Mucosa of descending colon (tissue), 3 donors: ENCODE results near the gene CEBPZ. TPM values are rescaled to one million over a fixed set of nuclear protein-coding genes. Genes with fewer than 3 reads are reported as not detected.
"Not testable (repeated sequence)": the region's sequence is repeated elsewhere in the genome, so short reads cannot be mapped to it uniquely, and the experiment has no call there.

Experiments used
- ATAC-seq: fragments of 200-7000 bp; cut with Tn5 transposase; one replicate; pipeline ENCODE4 v1.9.1; 2020; ENCODE audit warnings: mild to moderate bottlenecking, moderate library complexity
- DNase-seq, 3 donors: peaks; one replicate each; pipeline ENCODE4 v3.0.0-alpha.2; 2020
- H3K36me3 ChIP-seq: fragments of 200-600 bp; one replicate; pipeline ENCODE4 v1.8.0; 2021; ENCODE audit warnings: low read depth, mild to moderate bottlenecking
- H3K4me1 ChIP-seq: fragments of 200-600 bp; one replicate; pipeline ENCODE4 v1.8.0; 2021; ENCODE audit warnings: low read depth, mild to moderate bottlenecking
- H3K4me3 ChIP-seq: fragments of 200-600 bp; one replicate; pipeline ENCODE4 v1.8.0; 2021; ENCODE audit warnings: mild to moderate bottlenecking
- H3K9me3 ChIP-seq: fragments of 200-600 bp; one replicate; pipeline ENCODE4 v1.8.0; 2021; ENCODE audit warnings: mild to moderate bottlenecking
- CTCF ChIP-seq: fragments of 200-600 bp; IDR thresholded peaks from one replicate; pipeline ENCODE4 v1.8.0; 2022; ENCODE audit warnings: antibody characterized with exemption, mild to moderate bottlenecking
- intact Hi-C, 2 donors: fragments of 100-400 bp; cut with DNase I in 1 of 2; cut with micrococcal nuclease in 1 of 2; formaldehyde crosslinking; loops; one replicate each; pipeline versions ENCODE4 v1.11.0 to v1.11.1; 2022; cut with DNase I, micrococcal nuclease
- total RNA-seq, 3 donors: library from RNA; stranded (reverse); fragmentation: NEBNext Ultra II Directional in 2 of 3; extraction: Animal tissue kit (Norgen Biotek cat#: 25700) in 2 of 3; gene quantifications; one replicate each; pipeline versions ENCODE4 v1.2.1 to v1.2.4, GENCODE V29; 2021 to 2023
- donor health status: DM: no; HTN: no; CAD: no; lungs with moderate emphysema.
- donor health status: DM: no; HTN: no; CAD: no.
- donor health status: DM: no; HTN: yes; CAD: no.

Gene CEBPZ
- total RNA-seq, 3 donors from 2014 or later, result 30.8 to 51.5 (median 32.8) TPM

GRCh38 chr2:37219046-37219445, 12.3 kb downstream of the CEBPZ start:
- no peaks in the 10 kb centered on the region for H3K9me3 ChIP-seq
- ATAC-seq (no peak), DNase-seq (no peak)
- intact Hi-C loops, result no loop called here
- no peak overlapping the region for H3K4me3 ChIP-seq
- no peaks in the 10 kb centered on the region for H3K36me3 ChIP-seq
- TF ChIP-seq CTCF, result no peak
- no peaks in the 10 kb centered on the region for H3K4me1 ChIP-seq

- Histone ChIP-seq H3K36me3 (no peaks in the 10 kb centered on the region), H3K4me3 (no peak overlapping the region), H3K9me3 (no peaks in the 10 kb centered on the region), H3K4me1 (no peaks in the 10 kb centered on the region)
- DNase-seq (no peak), ATAC-seq (no peak)
- intact Hi-C loops, result no loop called here
- no peak for TF ChIP-seq CTCF
These were observed 16.1 kb downstream of the CEBPZ start for GRCh38 chr2:37215250-37215649.

- H3K4me3 ChIP-seq, result no peak overlapping the region
- intact Hi-C loops, result no loop called here
- no peaks in the 10 kb centered on the region for H3K4me1 ChIP-seq
- DNase-seq, result no peak
- peaks cover 19% of the 10 kb centered on the region for H3K9me3 ChIP-seq
- H3K36me3 ChIP-seq, result peaks cover 4% of the 10 kb centered on the region
- TF ChIP-seq CTCF, result no peak
- no peak for ATAC-seq
These were observed 19.5 kb downstream of the CEBPZ start for GRCh38 chr2:37211939-37212338.

- peaks cover 19% of the 10 kb centered on the region for H3K9me3 ChIP-seq
- ATAC-seq, result no peak
- TF ChIP-seq CTCF, result no peak
- no peaks in the 10 kb centered on the region for H3K4me1 ChIP-seq
- no peak for DNase-seq
- no peak overlapping the region for H3K4me3 ChIP-seq
- intact Hi-C loops, result no loop called here
- H3K36me3 ChIP-seq, result peaks cover 4% of the 10 kb centered on the region
These were observed 20.2 kb downstream of the CEBPZ start for GRCh38 chr2:37211212-37211611.

- H3K4me1 ChIP-seq, intact Hi-C loops, ATAC-seq: not testable (repeated sequence)
These were observed 24.6 kb downstream of the CEBPZ start for GRCh38 chr2:37206760-37207159.

GRCh38 chr2:37205689-37206341, 25.6 kb downstream of the CEBPZ start:
- ATAC-seq (no peak), DNase-seq (no peak)
- intact Hi-C loops, result no loop called here
- H3K4me1 ChIP-seq, result no peaks in the 10 kb centered on the region
- no peak for TF ChIP-seq CTCF
- H3K4me3 ChIP-seq, result no peak overlapping the region
- H3K9me3 ChIP-seq, result peaks cover 19% of the 10 kb centered on the region
- peaks cover 4% of the 10 kb centered on the region for H3K36me3 ChIP-seq

More at GRCh38 chr2:37206760-37207159, 24.6 kb downstream of the CEBPZ start:
- H3K9me3 ChIP-seq, result peaks cover 19% of the 10 kb centered on the region
- not testable (repeated sequence) for DNase-seq, H3K36me3 ChIP-seq, H3K4me3 ChIP-seq

GRCh38 chr2:37205071-37205661, 26.2 kb downstream of the CEBPZ start:
- DNase-seq, H3K4me3 ChIP-seq, intact Hi-C loops, H3K36me3 ChIP-seq, ATAC-seq, H3K4me1 ChIP-seq: not testable (repeated sequence)
- H3K9me3 ChIP-seq, result peaks cover 19% of the 10 kb centered on the region
